Neural progenitor cell (in vitro differentiated cells): Measurements from ENCODE around the gene CSGALNACT2. TPM values are rescaled to one million over a fixed set of nuclear protein-coding genes. Genes with fewer than 3 reads are reported as not detected.
"Not testable (repeated sequence)": the region's sequence is repeated elsewhere in the genome, so short reads cannot be mapped to it uniquely, and the experiment has no call there.

Source experiments
- DNase-seq: peaks from one replicate; pipeline ENCODE4 v3.0.0-alpha.2; 2016; ENCODE audit warnings: low spot score
- H2AFZ ChIP-seq: fragments of 200-600 bp; sonication (generic); replicated peaks from 2 replicates; pipeline ENCODE4 v1.6.1; 2016; ENCODE audit warnings: antibody characterized with exemption
- H3F3A ChIP-seq: fragments of 200-600 bp; sonication (generic); 2 replicates; pipeline ENCODE4 v1.6.1; 2016; ENCODE audit warnings: antibody characterized with exemption, low read depth
- H3K27ac ChIP-seq: fragments of 200-600 bp; sonication (generic); 2 replicates; pipeline ENCODE4 v1.5.1; 2016; ENCODE audit warnings: mild to moderate bottlenecking
- H3K27me3 ChIP-seq: fragments of 200-600 bp; sonication (generic); 2 replicates; pipeline ENCODE4 v1.6.1; 2016; ENCODE audit warnings: mild to moderate bottlenecking, moderate library complexity
- H3K36me3 ChIP-seq: fragments of 200-600 bp; sonication (generic); 2 replicates; pipeline ENCODE4 v1.5.1; 2016
- H3K4me1 ChIP-seq: fragments of 200-600 bp; sonication (generic); 2 replicates; pipeline ENCODE4 v1.6.1; 2016; ENCODE audit warnings: mixed run types
- H3K4me2 ChIP-seq: fragments of 200-600 bp; sonication (generic); 2 replicates; pipeline ENCODE4 v1.6.1; 2016
- H3K4me3 ChIP-seq: fragments of 200-600 bp; sonication (generic); 2 replicates; pipeline ENCODE4 v1.5.1; 2016
- H3K79me2 ChIP-seq: fragments of 200-600 bp; sonication (generic); 2 replicates; pipeline ENCODE4 v1.6.1; 2016; ENCODE audit warnings: low read depth
- H3K9ac ChIP-seq: fragments of 200-600 bp; sonication (generic); 2 replicates; pipeline ENCODE4 v1.6.1; 2016
- H3K9me3 ChIP-seq: fragments of 200-600 bp; sonication (generic); 2 replicates; pipeline ENCODE4 v1.5.1; 2016; ENCODE audit warnings: low read depth
- H4K20me1 ChIP-seq: fragments of 200-600 bp; sonication (generic); 2 replicates; pipeline ENCODE4 v1.6.1; 2016; ENCODE audit warnings: low read depth
- H3K27ac Mint-ChIP-seq: 3 replicates; pipeline ENCODE4 v1.8.0; 2021; ENCODE audit warnings: mixed read lengths
- H3K27me3 Mint-ChIP-seq: 2 replicates; pipeline ENCODE4 v1.8.0; 2022; ENCODE audit warnings: low read depth, mild to moderate bottlenecking, inconsistent platforms, moderate library complexity, mixed read lengths; ENCODE audit not compliant: insufficient read depth
- H3K36me3 Mint-ChIP-seq: 3 replicates; pipeline ENCODE4 v1.8.0; 2021; ENCODE audit warnings: mixed read lengths
- H3K4me1 Mint-ChIP-seq: 3 replicates; pipeline ENCODE4 v1.8.0; 2021; ENCODE audit warnings: mixed read lengths
- H3K4me3 Mint-ChIP-seq: 3 replicates; pipeline ENCODE4 v1.8.0; 2021; ENCODE audit warnings: mild to moderate bottlenecking, moderate library complexity, mixed read lengths
- H3K9me3 Mint-ChIP-seq: 3 replicates; pipeline ENCODE4 v1.8.0; 2020; ENCODE audit warnings: mixed read lengths
- EZH2 ChIP-seq: fragments of 200-600 bp; sonication (generic); IDR thresholded peaks from 2 replicates; pipeline ENCODE4 v1.6.1; 2017; ENCODE audit warnings: antibody characterized with exemption, mild to moderate bottlenecking, moderate library complexity
- EZH2phosphoT487 ChIP-seq: fragments of 200-600 bp; sonication (generic); IDR thresholded peaks from 2 replicates; pipeline ENCODE4 v1.6.1; 2017; ENCODE audit warnings: antibody characterized with exemption
- total RNA-seq: library from RNA; depleted of rRNA; stranded (reverse); fragments of >200 nt; gene quantifications from 2 replicates; pipeline ENCODE4 v1.2.3, GENCODE V29; 2015; ENCODE audit warnings: low replicate concordance
- TF ChIP-seq, protein P1 (sequence below): fragments of 200-600 bp; sonication (generic); IDR thresholded peaks from 2 replicates; pipeline ENCODE4 v1.5.1; 2017; ENCODE audit warnings: antibody characterized with exemption, mild to moderate bottlenecking

The CSGALNACT2 gene
- total RNA-seq, 1 donor from 2014 or later = 9.3 TPM

DNA sequence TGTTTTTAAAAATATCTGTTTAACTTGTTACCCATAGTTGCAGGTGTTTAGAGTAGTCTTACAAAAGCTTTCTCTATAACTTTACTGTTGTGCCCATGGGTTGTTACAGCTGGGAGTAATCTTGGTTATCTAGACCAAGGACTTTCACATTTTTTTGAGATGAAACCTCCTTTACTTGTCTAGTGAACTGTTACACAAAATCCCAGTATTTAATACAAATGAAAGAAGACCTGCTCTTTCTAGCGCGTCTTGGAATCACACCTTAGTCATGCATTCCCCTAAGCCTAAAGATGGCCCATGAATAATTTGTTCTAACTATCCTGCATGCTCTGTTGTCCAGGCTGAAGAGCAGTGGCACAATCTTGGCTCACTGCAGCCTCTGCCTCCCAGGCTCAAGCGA, 38.0 kb downstream of the CSGALNACT2 start:
- H3K27ac ChIP-seq = no peak overlapping the region
- Mint-ChIP-seq H3K36me3 (peaks cover 42% of the 10 kb centered on the region), H3K27ac (no peak overlapping the region), H3K4me1 (peaks cover 5% of the 10 kb centered on the region), H3K4me3 (no peak overlapping the region), H3K27me3 (peaks cover 4% of the 10 kb centered on the region), H3K9me3 (peaks cover 7% of the 10 kb centered on the region)
- H3K27me3 ChIP-seq = no peaks in the 10 kb centered on the region
- DNase-seq = no peak
- H4K20me1 ChIP-seq = no peaks in the 10 kb centered on the region
- peaks cover 8% of the 10 kb centered on the region for H3K36me3 ChIP-seq
- no peak overlapping the region for H3K4me2 ChIP-seq
- no peaks in the 10 kb centered on the region for H3K79me2 ChIP-seq
- no peak overlapping the region for H3K9ac ChIP-seq
- no peak overlapping the region for H2AFZ ChIP-seq
- no peaks in the 10 kb centered on the region for H3F3A ChIP-seq
- TF ChIP-seq, protein P1, sequence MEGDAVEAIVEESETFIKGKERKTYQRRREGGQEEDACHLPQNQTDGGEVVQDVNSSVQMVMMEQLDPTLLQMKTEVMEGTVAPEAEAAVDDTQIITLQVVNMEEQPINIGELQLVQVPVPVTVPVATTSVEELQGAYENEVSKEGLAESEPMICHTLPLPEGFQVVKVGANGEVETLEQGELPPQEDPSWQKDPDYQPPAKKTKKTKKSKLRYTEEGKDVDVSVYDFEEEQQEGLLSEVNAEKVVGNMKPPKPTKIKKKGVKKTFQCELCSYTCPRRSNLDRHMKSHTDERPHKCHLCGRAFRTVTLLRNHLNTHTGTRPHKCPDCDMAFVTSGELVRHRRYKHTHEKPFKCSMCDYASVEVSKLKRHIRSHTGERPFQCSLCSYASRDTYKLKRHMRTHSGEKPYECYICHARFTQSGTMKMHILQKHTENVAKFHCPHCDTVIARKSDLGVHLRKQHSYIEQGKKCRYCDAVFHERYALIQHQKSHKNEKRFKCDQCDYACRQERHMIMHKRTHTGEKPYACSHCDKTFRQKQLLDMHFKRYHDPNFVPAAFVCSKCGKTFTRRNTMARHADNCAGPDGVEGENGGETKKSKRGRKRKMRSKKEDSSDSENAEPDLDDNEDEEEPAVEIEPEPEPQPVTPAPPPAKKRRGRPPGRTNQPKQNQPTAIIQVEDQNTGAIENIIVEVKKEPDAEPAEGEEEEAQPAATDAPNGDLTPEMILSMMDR = no peak
- no peak for TF ChIP-seq EZH2
- no peak for TF ChIP-seq EZH2phosphoT487
- H3K4me3 ChIP-seq = no peak overlapping the region
- H3K4me1 ChIP-seq = peaks cover 5% of the 10 kb centered on the region
- H3K9me3 ChIP-seq = no peaks in the 10 kb centered on the region

DNA sequence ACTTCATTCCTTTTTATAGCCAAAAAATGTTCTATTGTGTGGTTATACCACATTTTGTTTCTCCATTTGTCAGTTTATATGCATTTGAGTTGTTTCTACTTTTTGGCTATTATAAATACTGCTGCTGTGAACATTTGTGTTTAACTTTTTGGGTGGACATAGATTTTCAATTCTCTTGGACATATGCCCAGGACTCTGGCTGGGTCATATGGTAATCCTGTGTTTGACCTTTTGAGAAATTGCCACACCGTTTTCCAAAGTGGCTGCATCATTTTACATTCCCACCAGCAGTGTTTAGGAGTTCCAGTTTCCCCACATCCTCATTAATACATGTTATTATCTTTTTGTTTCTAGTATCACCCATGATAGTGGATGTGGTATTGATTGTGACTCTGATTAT, 39.4 kb downstream of the CSGALNACT2 start:
- Histone ChIP-seq H4K20me1 (no peaks in the 10 kb centered on the region), H3K79me2 (no peaks in the 10 kb centered on the region), H3K4me2 (no peak overlapping the region), H3K9ac (no peak overlapping the region), H3K36me3 (peaks cover 8% of the 10 kb centered on the region), H2AFZ (no peak overlapping the region), H3K27ac (no peak overlapping the region), H3K9me3 (no peaks in the 10 kb centered on the region), H3K4me1 (peaks cover 5% of the 10 kb centered on the region), H3K4me3 (no peak overlapping the region), H3F3A (no peaks in the 10 kb centered on the region), H3K27me3 (no peaks in the 10 kb centered on the region)
- H3K9me3 Mint-ChIP-seq = peaks cover 7% of the 10 kb centered on the region
- peaks cover 45% of the 10 kb centered on the region for H3K36me3 Mint-ChIP-seq
- DNase-seq = no peak
- H3K27ac Mint-ChIP-seq = no peak overlapping the region
- H3K27me3 Mint-ChIP-seq = peaks cover 4% of the 10 kb centered on the region
- H3K4me3 Mint-ChIP-seq = no peak overlapping the region
- H3K4me1 Mint-ChIP-seq = peaks cover 5% of the 10 kb centered on the region
- TF ChIP-seq EZH2phosphoT487 = no peak
- TF ChIP-seq EZH2 = no peak
- TF ChIP-seq, protein P1 = no peak

DNA sequence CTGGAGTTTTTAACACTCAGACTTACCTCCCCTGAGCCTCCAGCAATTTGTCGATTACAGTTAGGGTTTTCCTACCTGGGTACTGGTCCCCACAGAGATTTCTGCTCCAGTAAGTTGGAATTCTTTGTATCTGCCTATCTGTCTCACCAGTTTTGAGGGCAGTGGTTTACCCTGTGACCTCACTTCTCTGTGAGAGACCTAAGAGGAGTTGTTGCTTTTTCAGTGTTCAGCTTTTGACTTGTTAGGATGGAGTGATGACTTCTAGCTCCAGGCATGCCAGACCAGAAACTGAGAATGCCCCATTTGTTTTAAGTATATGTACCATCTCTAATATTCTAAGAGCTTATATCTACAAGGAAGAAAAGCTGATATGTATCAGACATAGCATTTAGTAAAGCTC, 42.9 kb downstream of the CSGALNACT2 start:
- peaks cover 55% of the 10 kb centered on the region for H3K36me3 Mint-ChIP-seq
- H3K4me1 ChIP-seq = peaks cover 5% of the 10 kb centered on the region
- no peak overlapping the region for H3K27ac Mint-ChIP-seq
- H3K4me3 Mint-ChIP-seq = no peak overlapping the region
- H4K20me1 ChIP-seq = no peaks in the 10 kb centered on the region
- no peaks in the 10 kb centered on the region for H3K9me3 ChIP-seq
- peaks cover 5% of the 10 kb centered on the region for H3K4me1 Mint-ChIP-seq
- DNase-seq = no peak
- TF ChIP-seq, protein P1 = no peak
- TF ChIP-seq EZH2phosphoT487 (no peak), EZH2 (no peak)
- H3K4me2 ChIP-seq = no peak overlapping the region
- H3K9me3 Mint-ChIP-seq = peaks cover 7% of the 10 kb centered on the region
- H3K27ac ChIP-seq = no peak overlapping the region
- H3K27me3 ChIP-seq = no peaks in the 10 kb centered on the region
- no peaks in the 10 kb centered on the region for H3F3A ChIP-seq
- H2AFZ ChIP-seq = no peak overlapping the region
- peaks cover 2% of the 10 kb centered on the region for H3K27me3 Mint-ChIP-seq
- H3K9ac ChIP-seq = no peak overlapping the region
- no peaks in the 10 kb centered on the region for H3K79me2 ChIP-seq
- no peak overlapping the region for H3K4me3 ChIP-seq
- peaks cover 8% of the 10 kb centered on the region for H3K36me3 ChIP-seq

DNA sequence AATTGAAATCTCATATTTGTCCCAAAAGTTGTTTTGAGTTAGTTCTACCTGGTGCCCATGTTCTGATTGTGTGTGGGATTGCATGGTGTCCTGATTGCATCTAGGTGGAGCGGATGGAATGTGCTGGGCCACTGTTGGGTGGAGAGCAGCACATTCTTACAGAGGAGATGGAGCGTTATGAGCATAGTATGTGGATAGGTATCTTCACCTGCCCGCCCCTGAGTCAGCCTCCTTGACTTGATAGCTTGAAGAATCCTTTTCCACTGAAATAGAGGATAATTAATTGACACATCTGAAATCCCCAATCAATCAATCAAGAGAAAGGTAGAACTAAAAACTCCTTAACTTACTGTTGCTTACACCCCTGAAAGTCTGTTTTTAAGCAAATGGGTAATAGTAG, 45.5 kb downstream of the CSGALNACT2 start:
- not testable (repeated sequence) for H4K20me1 ChIP-seq, H3K27me3 ChIP-seq, H3K4me2 ChIP-seq, H3K27ac Mint-ChIP-seq, H3K4me1 Mint-ChIP-seq, H3K79me2 ChIP-seq, H3K4me3 ChIP-seq, H3K9me3 Mint-ChIP-seq, H3K36me3 ChIP-seq, DNase-seq, H3K27ac ChIP-seq, H3K9ac ChIP-seq, H3F3A ChIP-seq, H3K9me3 ChIP-seq, H3K27me3 Mint-ChIP-seq, H2AFZ ChIP-seq, H3K4me1 ChIP-seq, H3K4me3 Mint-ChIP-seq
- peaks cover 36% of the 10 kb centered on the region for H3K36me3 Mint-ChIP-seq
